ENCODE results near the gene RAB3C.

RAB3C gene

GRCh38 chr5:58764199-58764598 is 181.3 kb downstream of the RAB3C start:
- no peaks in the 10 kb centered on the region for H3K79me2 ChIP-seq (ENCODE audit: low read length)
- no peak for DNase-seq

DNA sequence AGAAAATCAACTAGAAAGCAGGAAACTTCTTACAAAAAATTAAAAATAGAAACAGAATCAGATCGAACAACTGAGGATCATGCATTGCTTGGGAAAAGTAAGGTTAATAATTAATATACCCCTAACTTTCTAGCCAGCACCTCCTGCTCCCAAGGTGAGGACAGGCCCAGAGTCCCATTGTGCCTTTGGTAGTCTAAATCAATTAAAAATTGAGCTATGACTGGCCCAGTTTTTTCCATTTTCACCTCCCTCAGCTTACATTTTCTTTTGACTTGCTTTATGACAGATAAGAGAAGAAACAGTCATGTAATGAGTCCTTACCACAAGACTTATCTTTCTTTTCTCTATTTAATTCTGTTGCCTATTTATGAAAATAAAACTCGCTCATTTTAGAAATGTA is 182.2 kb downstream of the RAB3C start:
- Histone ChIP-seq H3K4me3 (ENCODE audit: low read length) (no peak overlapping the region), H3K79me2 (ENCODE audit: low read length) (no peaks in the 10 kb centered on the region), H3K9me2 (replicated peaks; ENCODE audit: insufficient read depth, low read length) (no peaks in the 10 kb centered on the region), H3F3A (ENCODE audit: insufficient read depth, low read length) (no peaks in the 10 kb centered on the region), H3K4me1 (ENCODE audit: low read length) (no peaks in the 10 kb centered on the region), H3K4me2 (ENCODE audit: low read depth, low read length) (no peak overlapping the region), H3K36me3 (replicated peaks; ENCODE audit: insufficient read depth, low read length) (no peaks in the 10 kb centered on the region), H2AFZ (ENCODE audit: low read length) (no peak overlapping the region), H4K20me1 (ENCODE audit: insufficient read depth, low read length) (no peaks in the 10 kb centered on the region), H3K9me3 (replicated peaks; ENCODE audit: insufficient read depth, low read length) (no peaks in the 10 kb centered on the region), H3K27ac (ENCODE audit: low read length) (no peak overlapping the region), H3K27me3 (replicated peaks; ENCODE audit: insufficient read depth, low read length) (no peaks in the 10 kb centered on the region), H3K9ac (ENCODE audit: low read length) (no peak overlapping the region)
- no peak for DNase-seq
- TF ChIP-seq EZH2phosphoT487 (IDR thresholded peaks at IDR 0.05; ENCODE audit: low read length) (no peak), EZH2 (optimal IDR thresholded peaks at IDR 0.05; ENCODE audit: low read depth, low read length) (no peak)
- TF ChIP-seq, protein P1, sequence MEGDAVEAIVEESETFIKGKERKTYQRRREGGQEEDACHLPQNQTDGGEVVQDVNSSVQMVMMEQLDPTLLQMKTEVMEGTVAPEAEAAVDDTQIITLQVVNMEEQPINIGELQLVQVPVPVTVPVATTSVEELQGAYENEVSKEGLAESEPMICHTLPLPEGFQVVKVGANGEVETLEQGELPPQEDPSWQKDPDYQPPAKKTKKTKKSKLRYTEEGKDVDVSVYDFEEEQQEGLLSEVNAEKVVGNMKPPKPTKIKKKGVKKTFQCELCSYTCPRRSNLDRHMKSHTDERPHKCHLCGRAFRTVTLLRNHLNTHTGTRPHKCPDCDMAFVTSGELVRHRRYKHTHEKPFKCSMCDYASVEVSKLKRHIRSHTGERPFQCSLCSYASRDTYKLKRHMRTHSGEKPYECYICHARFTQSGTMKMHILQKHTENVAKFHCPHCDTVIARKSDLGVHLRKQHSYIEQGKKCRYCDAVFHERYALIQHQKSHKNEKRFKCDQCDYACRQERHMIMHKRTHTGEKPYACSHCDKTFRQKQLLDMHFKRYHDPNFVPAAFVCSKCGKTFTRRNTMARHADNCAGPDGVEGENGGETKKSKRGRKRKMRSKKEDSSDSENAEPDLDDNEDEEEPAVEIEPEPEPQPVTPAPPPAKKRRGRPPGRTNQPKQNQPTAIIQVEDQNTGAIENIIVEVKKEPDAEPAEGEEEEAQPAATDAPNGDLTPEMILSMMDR (IDR thresholded peaks at IDR 0.05; ENCODE audit: low read length), result no peak

More at GRCh38 chr5:58764199-58764598, 181.3 kb downstream of the RAB3C start:
- H2AFZ ChIP-seq (ENCODE audit: low read length), result no peak overlapping the region
- no peaks in the 10 kb centered on the region for H3K36me3 ChIP-seq (replicated peaks; ENCODE audit: insufficient read depth, low read length)
- no peak overlapping the region for H3K9ac ChIP-seq (ENCODE audit: low read length)
- H3K4me2 ChIP-seq (ENCODE audit: low read depth, low read length), result no peak overlapping the region
- no peaks in the 10 kb centered on the region for H3K4me1 ChIP-seq (ENCODE audit: low read length)
- H3K4me3 ChIP-seq (ENCODE audit: low read length), result no peak overlapping the region
- TF ChIP-seq EZH2phosphoT487 (IDR thresholded peaks at IDR 0.05; ENCODE audit: low read length) (no peak), EZH2 (optimal IDR thresholded peaks at IDR 0.05; ENCODE audit: low read depth, low read length) (no peak)
- TF ChIP-seq, protein P1 (IDR thresholded peaks at IDR 0.05; ENCODE audit: low read length), result no peak
- H3K27me3 ChIP-seq (replicated peaks; ENCODE audit: insufficient read depth, low read length), result no peaks in the 10 kb centered on the region
- no peaks in the 10 kb centered on the region for H3F3A ChIP-seq (ENCODE audit: insufficient read depth, low read length)
- H3K27ac ChIP-seq (ENCODE audit: low read length), result no peak overlapping the region
- no peaks in the 10 kb centered on the region for H3K9me3 ChIP-seq (replicated peaks; ENCODE audit: insufficient read depth, low read length)
- no peaks in the 10 kb centered on the region for H4K20me1 ChIP-seq (ENCODE audit: insufficient read depth, low read length)
- no peaks in the 10 kb centered on the region for H3K9me2 ChIP-seq (replicated peaks; ENCODE audit: insufficient read depth, low read length)

GRCh38 chr5:58767104-58767503 is 184.2 kb downstream of the RAB3C start:
- no peak overlapping the region for H3K9ac ChIP-seq (ENCODE audit: low read length)
- no peak overlapping the region for H2AFZ ChIP-seq (ENCODE audit: low read length)
- H3F3A ChIP-seq (ENCODE audit: insufficient read depth, low read length), result no peaks in the 10 kb centered on the region
- no peaks in the 10 kb centered on the region for H3K36me3 ChIP-seq (replicated peaks; ENCODE audit: insufficient read depth, low read length)
- TF ChIP-seq EZH2 (optimal IDR thresholded peaks at IDR 0.05; ENCODE audit: low read depth, low read length), result no peak
- TF ChIP-seq, protein P1 (IDR thresholded peaks at IDR 0.05; ENCODE audit: low read length), result no peak
- no peak for TF ChIP-seq EZH2phosphoT487 (IDR thresholded peaks at IDR 0.05; ENCODE audit: low read length)
- no peak overlapping the region for H3K4me2 ChIP-seq (ENCODE audit: low read depth, low read length)
- no peak for DNase-seq
- H4K20me1 ChIP-seq (ENCODE audit: insufficient read depth, low read length), result no peaks in the 10 kb centered on the region
- no peaks in the 10 kb centered on the region for H3K27me3 ChIP-seq (replicated peaks; ENCODE audit: insufficient read depth, low read length)
- H3K4me3 ChIP-seq (ENCODE audit: low read length), result no peak overlapping the region
- no peaks in the 10 kb centered on the region for H3K9me2 ChIP-seq (replicated peaks; ENCODE audit: insufficient read depth, low read length)
- no peaks in the 10 kb centered on the region for H3K79me2 ChIP-seq (ENCODE audit: low read length)
- no peaks in the 10 kb centered on the region for H3K4me1 ChIP-seq (ENCODE audit: low read length)
- no peaks in the 10 kb centered on the region for H3K9me3 ChIP-seq (replicated peaks; ENCODE audit: insufficient read depth, low read length)
- H3K27ac ChIP-seq (ENCODE audit: low read length), result no peak overlapping the region
